HEK293 (cell line): Measurements from ENCODE around the gene RASGRF2.

ENCODE experiments used
- CTCF ChIA-PET: fragments of 350-600 bp; formaldehyde crosslinking; extraction: SDS; loops from one replicate; lab custom pipeline; 2021; ENCODE audit warnings: antibody characterized with exemption; lab: Yijun Ruan, JAX
- POLR2A ChIA-PET: fragments of 300-600 bp; formaldehyde crosslinking; extraction: SDS; loops from one replicate; lab custom pipeline; 2020; ENCODE audit warnings: antibody characterized with exemption, inconsistent platforms; lab: Yijun Ruan, JAX
- H3K27ac ChIP-seq: fragments of 200-500 bp; sonication (Bioruptor generic); 2 replicates; pipeline ENCODE4 v1.5.1; 2014; ENCODE audit warnings: low read depth, low read length, control low read depth, inconsistent platforms; ENCODE audit errors: extremely low read depth
- H3K36me3 ChIP-seq, 2 experiments: fragments of 200-500 bp in 1 of 2; sonication (Bioruptor generic) in 1 of 2; 1 replicate in 1 of 2; 2 replicates in 1 of 2; pipeline ENCODE4 v1.5.1; 2014 to 2017; ENCODE audit warnings: inconsistent platforms in 2 of 2, low read length in 2 of 2; ENCODE audit not compliant: control insufficient read depth in 2 of 2, insufficient read depth in 1 of 2
- H3K4me1 ChIP-seq: fragments of 200-500 bp; sonication (Bioruptor generic); 2 replicates; pipeline ENCODE4 v1.5.1; 2014; ENCODE audit warnings: mild to moderate bottlenecking, low read length, inconsistent platforms; ENCODE audit not compliant: control insufficient read depth, insufficient read depth
- H3K4me3 ChIP-seq: 2 replicates; pipeline ENCODE4 v1.5.1; 2011; ENCODE audit warnings: low read depth, mild to moderate bottlenecking, control low read depth, low read length, moderate library complexity
- H3K9me3 ChIP-seq: fragments of 200-500 bp; sonication (Bioruptor generic); 2 replicates; pipeline ENCODE4 v1.5.1; 2014; ENCODE audit warnings: low read depth, low read length, inconsistent platforms; ENCODE audit not compliant: control insufficient read depth, insufficient read depth
- GLIS1 ChIP-seq: fragments of 450-650 bp; formaldehyde crosslinking; IDR thresholded peaks from 2 replicates; pipeline ENCODE4 v1.5.1; 2016; ENCODE audit warnings: missing biosample characterization, missing genetic modification characterization
- HIC1 ChIP-seq: fragments of 450-650 bp; formaldehyde crosslinking; IDR thresholded peaks from 2 replicates; pipeline ENCODE4 v1.5.1; 2016; ENCODE audit warnings: missing biosample characterization, missing genetic modification characterization
- SP2 ChIP-seq: fragments of 450-650 bp; formaldehyde crosslinking; IDR thresholded peaks from 2 replicates; pipeline ENCODE4 v1.5.1; 2016; ENCODE audit warnings: missing biosample characterization, missing genetic modification characterization
- ZBTB20 ChIP-seq: fragments of 450-650 bp; formaldehyde crosslinking; IDR thresholded peaks from 2 replicates; pipeline ENCODE4 v1.5.1; 2016; ENCODE audit warnings: missing biosample characterization, missing genetic modification characterization
- ZIC2 ChIP-seq: fragments of 450-650 bp; formaldehyde crosslinking; IDR thresholded peaks from 2 replicates; pipeline ENCODE4 v1.5.1; 2016; ENCODE audit warnings: missing biosample characterization, missing genetic modification characterization
- ZNF10 ChIP-seq: fragments of 450-650 bp; formaldehyde crosslinking; IDR thresholded peaks from 2 replicates; pipeline ENCODE4 v1.5.1; 2017; ENCODE audit warnings: missing biosample characterization, missing genetic modification characterization
- ZNF169 ChIP-seq: fragments of 450-650 bp; formaldehyde crosslinking; IDR thresholded peaks from 2 replicates; pipeline ENCODE4 v1.5.1; 2016; ENCODE audit warnings: missing biosample characterization, missing genetic modification characterization
- ZNF175 ChIP-seq: fragments of 450-650 bp; formaldehyde crosslinking; IDR thresholded peaks from 2 replicates; pipeline ENCODE4 v1.5.1; 2016; ENCODE audit warnings: missing biosample characterization, missing genetic modification characterization
- ZNF324 ChIP-seq: fragments of 450-650 bp; formaldehyde crosslinking; IDR thresholded peaks from 2 replicates; pipeline ENCODE4 v1.5.1; 2016; ENCODE audit warnings: missing biosample characterization, missing genetic modification characterization
- ZNF335 ChIP-seq: fragments of 450-650 bp; formaldehyde crosslinking; conservative IDR thresholded peaks from 2 replicates; pipeline ENCODE4 v1.5.1; 2016; ENCODE audit warnings: missing biosample characterization, missing genetic modification characterization
- ZNF394 ChIP-seq: fragments of 450-650 bp; formaldehyde crosslinking; IDR thresholded peaks from 2 replicates; pipeline ENCODE4 v1.5.1; 2016; ENCODE audit warnings: missing biosample characterization, missing genetic modification characterization, mild to moderate bottlenecking, moderate library complexity, borderline replicate concordance
- ZNF473 ChIP-seq: fragments of 450-650 bp; formaldehyde crosslinking; IDR thresholded peaks from 2 replicates; pipeline ENCODE4 v1.5.1; 2017; ENCODE audit warnings: missing biosample characterization, missing genetic modification characterization
- ZNF544 ChIP-seq: fragments of 450-650 bp; formaldehyde crosslinking; IDR thresholded peaks from 2 replicates; pipeline ENCODE4 v1.5.0; 2017; ENCODE audit warnings: missing biosample characterization, missing genetic modification characterization
- ZNF561 ChIP-seq: fragments of 450-650 bp; IDR thresholded peaks from 2 replicates; pipeline ENCODE4 v1.5.1; 2018; ENCODE audit warnings: missing biosample characterization, missing genetic modification characterization, borderline replicate concordance
- TF ChIP-seq, protein P1 (sequence below): fragments of 450-650 bp; formaldehyde crosslinking; IDR thresholded peaks from 2 replicates; pipeline ENCODE4 v1.5.1; 2016; ENCODE audit warnings: missing biosample characterization, missing genetic modification characterization
- TF ChIP-seq, protein P2 (sequence below): fragments of 450-650 bp; formaldehyde crosslinking; IDR thresholded peaks from 2 replicates; pipeline ENCODE4 v1.5.1; 2016; ENCODE audit warnings: missing biosample characterization, missing genetic modification characterization
- TF ChIP-seq, protein P3 (sequence below): fragments of 450-650 bp; IDR thresholded peaks from 2 replicates; pipeline ENCODE4 v1.5.1; 2018; ENCODE audit warnings: missing biosample characterization, mild to moderate bottlenecking, missing genetic modification characterization

The RASGRF2 gene

DNA sequence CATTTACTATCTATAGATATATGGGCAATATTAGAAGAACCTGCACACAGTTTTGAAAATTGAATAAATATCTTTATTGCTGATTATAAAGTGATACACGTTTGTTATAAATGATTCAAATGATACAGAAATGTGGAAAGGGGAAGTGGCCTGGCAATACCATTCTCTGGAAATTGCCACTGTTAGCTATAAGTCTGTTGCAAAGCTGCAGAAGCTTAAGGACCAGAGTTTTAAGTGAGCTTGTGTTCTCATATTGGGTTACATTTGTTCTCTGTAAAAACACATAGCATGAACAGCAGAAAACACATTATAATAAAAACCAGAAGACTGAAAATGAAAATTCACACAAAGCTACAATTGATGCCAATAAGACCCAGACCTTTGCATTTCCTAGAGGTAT is 59.6 kb downstream of the RASGRF2 start:
- no peaks in the 10 kb centered on the region for H3K36me3 ChIP-seq
- H3K4me1 ChIP-seq: peaks cover 12% of the 10 kb centered on the region; the same call in 1 of the 2 replicates
- CTCF ChIA-PET: no interaction called here
- no peaks in the 10 kb centered on the region for H3K9me3 ChIP-seq
- no peak overlapping the region for H3K27ac ChIP-seq
- no peak for TF ChIP-seq ZIC2
- TF ChIP-seq ZNF561 (tag by site-specific recombination): no peak
- TF ChIP-seq ZNF394: no peak
- TF ChIP-seq, protein P1, sequence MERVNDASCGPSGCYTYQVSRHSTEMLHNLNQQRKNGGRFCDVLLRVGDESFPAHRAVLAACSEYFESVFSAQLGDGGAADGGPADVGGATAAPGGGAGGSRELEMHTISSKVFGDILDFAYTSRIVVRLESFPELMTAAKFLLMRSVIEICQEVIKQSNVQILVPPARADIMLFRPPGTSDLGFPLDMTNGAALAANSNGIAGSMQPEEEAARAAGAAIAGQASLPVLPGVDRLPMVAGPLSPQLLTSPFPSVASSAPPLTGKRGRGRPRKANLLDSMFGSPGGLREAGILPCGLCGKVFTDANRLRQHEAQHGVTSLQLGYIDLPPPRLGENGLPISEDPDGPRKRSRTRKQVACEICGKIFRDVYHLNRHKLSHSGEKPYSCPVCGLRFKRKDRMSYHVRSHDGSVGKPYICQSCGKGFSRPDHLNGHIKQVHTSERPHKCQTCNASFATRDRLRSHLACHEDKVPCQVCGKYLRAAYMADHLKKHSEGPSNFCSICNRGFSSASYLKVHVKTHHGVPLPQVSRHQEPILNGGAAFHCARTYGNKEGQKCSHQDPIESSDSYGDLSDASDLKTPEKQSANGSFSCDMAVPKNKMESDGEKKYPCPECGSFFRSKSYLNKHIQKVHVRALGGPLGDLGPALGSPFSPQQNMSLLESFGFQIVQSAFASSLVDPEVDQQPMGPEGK (tag by site-specific recombination): no peak
- TF ChIP-seq HIC1: no peak
- no peak for TF ChIP-seq ZNF169 (tag by site-specific recombination)
- no peak for TF ChIP-seq ZNF324 (tag by site-specific recombination)
- TF ChIP-seq SP2: no peak
- no peak for TF ChIP-seq ZBTB20 (tag by site-specific recombination)
- TF ChIP-seq ZNF544: no peak
- no peak for TF ChIP-seq ZNF10 (tag by site-specific recombination)
- TF ChIP-seq, protein P2, sequence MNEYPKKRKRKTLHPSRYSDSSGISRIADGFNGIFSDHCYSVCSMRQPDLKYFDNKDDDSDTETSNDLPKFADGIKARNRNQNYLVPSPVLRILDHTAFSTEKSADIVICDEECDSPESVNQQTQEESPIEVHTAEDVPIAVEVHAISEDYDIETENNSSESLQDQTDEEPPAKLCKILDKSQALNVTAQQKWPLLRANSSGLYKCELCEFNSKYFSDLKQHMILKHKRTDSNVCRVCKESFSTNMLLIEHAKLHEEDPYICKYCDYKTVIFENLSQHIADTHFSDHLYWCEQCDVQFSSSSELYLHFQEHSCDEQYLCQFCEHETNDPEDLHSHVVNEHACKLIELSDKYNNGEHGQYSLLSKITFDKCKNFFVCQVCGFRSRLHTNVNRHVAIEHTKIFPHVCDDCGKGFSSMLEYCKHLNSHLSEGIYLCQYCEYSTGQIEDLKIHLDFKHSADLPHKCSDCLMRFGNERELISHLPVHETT (tag by site-specific recombination): no peak
- TF ChIP-seq ZNF473 (tag by site-specific recombination): no peak
- TF ChIP-seq, protein P3, sequence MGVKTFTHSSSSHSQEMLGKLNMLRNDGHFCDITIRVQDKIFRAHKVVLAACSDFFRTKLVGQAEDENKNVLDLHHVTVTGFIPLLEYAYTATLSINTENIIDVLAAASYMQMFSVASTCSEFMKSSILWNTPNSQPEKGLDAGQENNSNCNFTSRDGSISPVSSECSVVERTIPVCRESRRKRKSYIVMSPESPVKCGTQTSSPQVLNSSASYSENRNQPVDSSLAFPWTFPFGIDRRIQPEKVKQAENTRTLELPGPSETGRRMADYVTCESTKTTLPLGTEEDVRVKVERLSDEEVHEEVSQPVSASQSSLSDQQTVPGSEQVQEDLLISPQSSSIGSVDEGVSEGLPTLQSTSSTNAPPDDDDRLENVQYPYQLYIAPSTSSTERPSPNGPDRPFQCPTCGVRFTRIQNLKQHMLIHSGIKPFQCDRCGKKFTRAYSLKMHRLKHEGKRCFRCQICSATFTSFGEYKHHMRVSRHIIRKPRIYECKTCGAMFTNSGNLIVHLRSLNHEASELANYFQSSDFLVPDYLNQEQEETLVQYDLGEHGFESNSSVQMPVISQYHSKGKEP (tag by site-specific recombination): no peak
- TF ChIP-seq ZNF175 (tag by site-specific recombination): no peak
- POLR2A ChIA-PET: no interaction called here
- H3K4me3 ChIP-seq: no peak overlapping the region

- ChIA-PET POLR2A (no interaction called here), CTCF (no interaction called here)
- H3K4me1 ChIP-seq: peaks cover 12% of the 10 kb centered on the region; the same call in 1 of the 2 replicates
Observed at GRCh38 chr5:81020478-81021167, 60.5 kb downstream of the RASGRF2 start.

More at GRCh38 chr5:81020478-81021167, 60.5 kb downstream of the RASGRF2 start:
- no peaks in the 10 kb centered on the region for H3K9me3 ChIP-seq
- no peak overlapping the region for H3K4me3 ChIP-seq
- no peak overlapping the region for H3K27ac ChIP-seq
- TF ChIP-seq GLIS1 (tag by site-specific recombination) (peak; percentile 41), ZNF335 (tag by site-specific recombination) (no peak)
- TF ChIP-seq, protein P1 (tag by site-specific recombination): no peak
- no peaks in the 10 kb centered on the region for H3K36me3 ChIP-seq
